Colon (tissue), 2 donors: Measurements from ENCODE around the gene CSNK1G3.
"Not testable (repeated sequence)": the region's sequence is repeated elsewhere in the genome, so short reads cannot be mapped to it uniquely, and the experiment has no call there.

Source experiments
- FAIRE-seq: peaks from 2 replicates; lab custom pipeline; 2012; peaks lifted over from hg19 to GRCh38; lab: Jason Lieb, UNC
- donor health status: control.
- donor health status: control.

The CSNK1G3 gene

GRCh38 chr5:123511648-123512605, at the start of gene CSNK1G3:
Gene CSNK1G3, plus strand, starts transcription at chr5:123512177. Its CDS starts 33,487 bp downstream, at chr5:123545664.
- FAIRE-seq = peak; percentile 93

DNA sequence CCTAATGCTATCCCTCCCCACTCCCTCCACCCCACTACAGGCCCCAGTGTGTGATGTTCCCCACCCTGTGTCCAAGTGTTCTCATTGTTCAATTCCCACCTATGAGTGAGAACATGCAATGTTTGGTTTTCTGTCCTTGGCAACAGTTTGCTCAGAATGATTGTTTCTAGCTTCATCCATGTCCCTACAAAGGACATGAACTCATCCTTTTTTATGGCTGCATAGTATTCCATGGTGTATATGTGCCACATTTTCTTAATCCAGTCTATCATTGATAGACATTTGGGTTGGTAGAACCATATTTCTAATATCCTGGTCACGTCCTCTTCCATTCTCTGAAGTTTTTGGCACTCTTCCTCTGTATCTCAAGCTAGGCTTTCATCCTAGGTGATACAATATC, 45.1 kb upstream of the CSNK1G3 start:
- not testable (repeated sequence) for FAIRE-seq

DNA sequence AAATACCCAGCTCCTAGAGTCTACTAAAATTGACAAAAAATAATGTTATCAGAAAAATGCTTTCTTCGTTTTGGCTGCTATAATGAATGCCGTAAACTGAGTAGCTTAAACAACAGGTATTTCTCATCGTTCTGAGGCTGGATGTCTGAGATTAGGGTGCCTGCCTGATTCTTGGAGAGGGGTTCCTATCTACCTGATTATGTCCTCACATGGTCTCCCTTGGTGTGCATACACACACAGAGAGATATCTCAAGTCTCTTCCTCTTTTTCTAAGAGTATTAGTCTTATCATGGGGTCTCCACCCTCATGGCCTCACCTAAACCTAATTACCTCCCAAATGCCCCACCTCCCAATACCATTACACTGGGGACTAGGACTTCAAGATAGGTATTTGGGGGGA, 40.6 kb upstream of the CSNK1G3 start:
- no peak for FAIRE-seq

DNA sequence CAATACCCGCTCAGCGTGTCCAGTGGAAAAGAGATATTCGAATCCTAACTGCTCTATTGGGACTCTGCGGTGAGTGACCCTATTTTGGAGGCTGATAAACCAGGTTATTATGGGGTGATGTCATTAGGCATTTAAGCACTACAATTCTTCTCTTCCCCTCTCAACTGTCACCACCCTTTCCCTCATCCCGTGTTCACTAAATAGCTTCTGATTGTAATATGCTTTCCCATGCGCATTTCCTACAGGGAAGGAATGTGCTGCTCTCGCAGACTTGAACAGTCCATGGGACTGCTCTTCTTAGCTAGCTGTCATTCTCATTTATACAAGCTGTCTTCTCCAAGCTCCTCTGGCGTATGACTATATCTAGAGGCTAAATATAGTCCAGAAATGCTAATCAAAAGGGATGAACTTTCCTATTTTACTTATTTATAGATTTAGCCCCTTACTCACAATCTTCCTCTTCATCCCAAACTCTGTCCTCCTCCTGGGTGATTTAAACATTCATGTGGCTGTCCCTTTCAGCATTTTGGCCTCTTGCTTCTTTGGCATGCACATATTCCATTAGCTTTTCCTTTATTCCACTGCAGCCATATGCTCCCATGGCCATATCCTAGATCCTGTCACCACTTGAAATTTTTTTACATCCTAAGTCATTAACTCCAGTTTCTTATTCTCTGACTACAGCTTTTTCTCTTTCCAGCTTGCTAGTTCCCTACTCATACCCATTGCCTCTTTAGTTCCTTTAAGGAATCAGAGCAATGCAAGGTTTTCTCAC, 39.6 kb upstream of the CSNK1G3 start:
- FAIRE-seq = no peak

- no peak for FAIRE-seq
Measured at GRCh38 chr5:123474228-123474627, 37.7 kb upstream of the CSNK1G3 start.

DNA sequence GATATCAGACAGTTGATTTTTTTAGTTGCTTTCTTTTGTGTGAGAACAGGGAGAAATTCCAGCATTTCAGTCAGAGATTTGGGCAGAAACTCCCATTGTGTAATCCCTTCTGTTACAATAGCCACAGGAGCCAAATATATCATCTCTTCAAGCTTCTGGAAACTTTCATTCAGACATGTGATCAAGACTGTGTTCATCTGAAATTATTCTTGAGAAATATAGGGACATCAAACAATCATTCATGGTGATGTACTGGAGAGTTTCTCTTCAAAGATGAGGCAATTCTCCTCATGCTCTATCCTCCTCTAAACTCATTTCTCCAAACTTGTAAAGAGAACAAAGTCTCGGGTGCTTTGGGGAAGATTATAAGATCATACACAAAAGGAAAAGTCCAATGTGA, 35.2 kb upstream of the CSNK1G3 start:
- FAIRE-seq = no peak

GRCh38 chr5:123478546-123478945, 33.4 kb upstream of the CSNK1G3 start:
- FAIRE-seq = no peak

- FAIRE-seq = no peak
Measured at GRCh38 chr5:123482258-123482657, 29.7 kb upstream of the CSNK1G3 start.

DNA sequence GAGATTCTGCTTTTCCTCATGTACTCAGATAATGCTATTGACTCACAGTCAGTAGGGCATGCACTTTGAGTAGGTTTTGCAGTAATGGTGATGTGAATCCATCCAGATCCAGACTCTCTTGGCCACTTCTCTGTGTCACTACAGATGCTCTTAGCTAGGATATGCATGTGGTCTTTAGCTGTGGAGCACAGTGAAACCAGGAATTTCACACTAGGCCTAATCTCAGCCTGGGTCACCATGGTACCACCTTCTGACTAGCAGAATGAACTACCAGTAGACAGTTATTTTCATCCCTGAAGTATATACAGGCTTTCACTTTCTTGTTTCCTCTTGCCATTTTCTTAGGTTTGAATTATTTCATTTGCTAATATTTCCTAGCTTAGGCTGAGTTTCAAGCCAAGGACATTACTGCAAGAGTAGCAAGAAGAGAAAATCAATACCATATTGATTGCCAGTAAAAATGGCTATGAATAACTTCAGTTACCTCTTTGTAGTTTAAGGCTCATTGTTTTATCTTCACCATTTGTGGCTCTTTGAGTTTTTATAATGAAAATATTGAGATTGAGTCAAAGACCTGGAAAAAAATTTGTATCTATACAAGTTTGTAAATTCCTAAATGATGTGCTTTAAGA, 28.4 kb upstream of the CSNK1G3 start:
- FAIRE-seq = no peak

DNA sequence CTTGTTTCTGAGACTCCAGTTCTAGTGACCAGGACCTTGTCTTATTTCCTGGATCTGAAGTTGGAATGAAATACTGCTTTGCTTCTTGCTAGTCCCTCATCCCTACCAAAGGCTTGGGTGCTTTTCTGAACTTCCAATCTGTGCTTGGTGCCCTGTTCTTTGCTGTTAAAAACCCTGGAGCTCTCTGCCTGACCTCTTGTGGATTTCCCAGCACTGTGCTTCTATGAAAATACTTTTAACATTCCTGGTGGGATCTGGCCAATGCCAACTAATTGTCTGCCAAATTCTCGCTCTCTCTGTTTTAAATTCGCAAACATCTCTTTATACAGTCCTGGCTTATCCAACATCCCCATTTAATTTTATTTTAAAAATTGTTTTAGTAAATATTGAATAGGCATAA, 26.7 kb upstream of the CSNK1G3 start:
- no peak for FAIRE-seq

DNA sequence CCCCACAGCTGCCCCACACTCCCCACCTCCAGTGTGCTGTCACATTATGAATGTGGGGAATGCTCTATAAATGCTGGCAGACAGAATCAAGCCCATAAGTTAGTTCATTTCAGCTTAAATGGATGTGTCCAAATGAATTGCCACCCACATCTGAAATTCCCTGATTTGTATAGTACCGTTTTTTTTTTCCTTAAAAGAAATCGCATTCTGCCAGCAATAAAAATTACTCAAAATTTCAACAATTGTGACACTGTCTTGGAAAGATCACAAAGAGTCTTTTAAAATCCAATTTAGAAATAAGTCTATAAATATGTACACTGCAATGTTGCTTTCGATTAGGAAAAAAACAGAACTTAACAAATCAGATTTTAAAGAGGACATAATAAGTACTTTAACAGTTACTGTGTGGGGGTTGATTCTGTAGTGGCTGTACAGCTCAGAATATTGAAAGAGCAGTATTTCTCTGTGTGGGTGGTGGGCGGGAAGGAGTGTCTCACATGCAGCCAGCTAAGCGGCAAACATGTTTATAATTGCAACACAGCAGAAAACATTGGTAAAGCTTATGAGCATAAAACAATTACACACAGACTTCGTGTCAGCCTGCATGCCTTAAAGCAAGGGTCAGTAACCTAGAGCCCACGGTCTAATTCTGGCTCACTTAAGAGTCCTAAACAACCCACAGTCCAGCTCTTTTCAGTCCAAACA, 24.9 kb upstream of the CSNK1G3 start:
- FAIRE-seq = no peak

GRCh38 chr5:123490974-123491373, 21.0 kb upstream of the CSNK1G3 start:
- no peak for FAIRE-seq

DNA sequence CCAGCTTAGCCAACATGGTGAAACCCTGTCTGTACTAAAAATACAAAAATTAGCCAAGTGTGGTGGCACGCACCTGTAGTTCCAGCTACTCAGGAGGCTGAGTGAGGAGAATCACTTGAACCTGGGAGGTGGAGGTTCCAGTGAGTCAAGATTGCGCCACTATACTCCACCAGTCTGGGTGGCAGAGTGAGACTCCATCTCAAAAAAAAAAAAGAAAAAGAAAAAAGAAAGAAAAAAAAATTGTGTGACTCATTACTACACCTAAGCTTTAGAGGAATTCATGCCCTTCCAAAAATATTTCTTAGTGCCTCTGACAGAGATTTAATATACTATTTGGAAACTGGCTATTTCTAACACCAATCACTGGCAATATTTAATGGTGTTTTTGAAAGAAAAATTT, 16.8 kb upstream of the CSNK1G3 start:
- not testable (repeated sequence) for FAIRE-seq

DNA sequence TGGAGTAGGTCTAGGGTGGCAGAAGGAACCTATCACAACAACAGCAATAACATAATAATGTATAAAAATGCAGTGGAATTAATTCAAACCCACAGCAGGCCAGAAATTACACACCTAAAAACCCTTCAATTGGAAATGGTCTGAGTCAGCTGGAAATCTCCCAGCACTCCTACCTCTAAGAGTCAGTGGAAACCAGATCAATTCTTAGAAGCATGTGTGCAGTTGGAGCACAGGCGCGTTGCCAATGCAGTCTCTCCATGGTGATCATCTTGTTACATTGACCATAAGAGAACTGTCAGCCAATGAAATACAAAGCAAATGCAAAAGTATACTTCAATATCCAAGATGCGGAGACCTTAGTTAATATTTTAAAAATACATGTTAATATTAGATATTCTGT, 15.1 kb upstream of the CSNK1G3 start:
- FAIRE-seq = no peak

DNA sequence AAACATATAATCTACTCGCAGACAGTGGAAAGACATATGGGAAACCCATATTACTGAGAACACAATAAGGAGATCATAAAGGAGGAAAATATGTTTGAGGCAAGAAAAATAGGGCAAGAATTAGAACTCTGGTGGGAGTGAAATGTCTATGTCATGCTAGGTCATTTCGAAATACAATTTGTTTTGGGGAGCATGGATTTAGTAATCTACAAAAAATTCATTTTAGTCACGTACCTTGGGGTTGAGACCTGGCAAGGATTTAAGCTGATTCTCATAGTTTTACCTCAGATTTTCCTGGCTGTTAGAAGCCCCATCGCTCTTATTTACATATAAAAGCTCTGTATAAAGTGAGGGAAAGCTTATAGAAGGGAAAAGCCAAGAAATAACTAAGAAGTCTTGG, 11.5 kb upstream of the CSNK1G3 start:
- no peak for FAIRE-seq

DNA sequence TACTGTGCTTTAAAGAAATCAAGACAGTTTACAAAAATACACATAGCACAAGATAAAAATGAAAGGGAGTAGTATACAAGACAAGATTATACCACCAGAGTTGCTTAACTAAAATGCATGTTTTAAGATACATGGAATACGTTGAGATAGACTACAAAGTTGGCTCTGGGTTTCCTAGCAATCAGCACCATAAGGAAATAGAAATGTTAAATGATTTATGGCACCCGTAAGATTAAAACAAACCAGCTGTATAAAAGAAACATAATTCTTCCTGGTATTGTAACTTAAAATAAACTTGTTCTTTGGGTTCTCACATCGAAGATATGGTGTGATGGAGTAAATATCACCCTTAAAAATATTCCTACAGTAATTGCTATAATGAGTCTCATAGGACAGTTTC, 9.9 kb upstream of the CSNK1G3 start:
- peak; percentile 95 for FAIRE-seq

DNA sequence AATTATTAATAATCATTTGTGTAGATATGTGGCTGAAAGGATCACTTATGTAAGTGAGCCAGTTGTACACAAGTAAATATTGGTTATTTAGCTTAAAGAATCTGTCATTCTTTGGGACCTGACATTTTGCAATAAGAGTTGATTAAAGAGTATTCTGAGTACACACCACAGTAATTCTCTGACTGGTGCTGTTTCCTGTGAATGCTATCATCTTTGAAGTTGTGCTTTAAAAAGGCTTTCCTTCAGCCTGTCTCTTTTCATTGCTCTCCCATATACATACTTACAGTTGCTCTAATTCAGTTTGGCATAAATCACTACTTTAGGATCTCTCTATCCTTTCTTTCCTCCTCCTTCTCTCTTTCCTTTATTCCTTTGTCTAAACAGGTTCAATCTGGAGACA, 8.7 kb upstream of the CSNK1G3 start:
- FAIRE-seq = no peak

- no peak for FAIRE-seq
Measured at GRCh38 chr5:123505633-123506032, 6.3 kb upstream of the CSNK1G3 start.

DNA sequence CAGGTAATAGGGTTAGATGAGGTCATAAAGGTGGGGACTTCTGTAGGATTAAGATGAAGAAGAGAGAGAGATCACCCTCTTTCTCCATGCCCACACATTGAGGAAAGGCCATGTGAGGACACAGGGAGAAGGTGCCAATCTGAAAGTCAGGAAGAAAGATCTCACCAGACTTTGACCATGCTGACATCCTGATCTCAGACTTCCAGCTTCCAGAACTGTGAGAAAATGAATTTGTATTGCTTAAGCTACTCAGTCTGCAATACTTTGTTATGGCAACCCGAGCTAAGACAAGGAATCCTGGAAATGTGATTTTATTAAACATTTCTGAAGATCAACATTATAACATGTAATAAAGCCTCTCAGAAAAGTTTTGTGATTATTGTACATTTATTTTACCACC, 3.5 kb upstream of the CSNK1G3 start:
- no peak for FAIRE-seq

DNA sequence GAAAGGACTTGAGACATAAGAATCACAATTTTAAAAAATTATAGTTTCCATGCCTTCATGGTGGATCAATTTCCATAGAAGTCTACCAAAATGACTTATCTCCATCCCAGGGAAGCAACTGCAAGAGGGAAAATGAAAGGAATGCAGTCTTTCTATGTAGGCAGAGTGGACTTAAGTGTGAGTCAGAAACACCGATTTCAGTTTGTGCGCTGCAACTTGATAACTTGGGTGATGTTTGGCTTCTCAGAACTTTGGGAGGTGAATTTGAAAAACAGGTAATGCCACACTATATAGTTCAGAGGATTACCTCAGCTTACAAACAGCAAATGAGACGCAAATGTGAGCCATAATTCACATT, 708 bp upstream of the CSNK1G3 start:
- no peak for FAIRE-seq

DNA sequence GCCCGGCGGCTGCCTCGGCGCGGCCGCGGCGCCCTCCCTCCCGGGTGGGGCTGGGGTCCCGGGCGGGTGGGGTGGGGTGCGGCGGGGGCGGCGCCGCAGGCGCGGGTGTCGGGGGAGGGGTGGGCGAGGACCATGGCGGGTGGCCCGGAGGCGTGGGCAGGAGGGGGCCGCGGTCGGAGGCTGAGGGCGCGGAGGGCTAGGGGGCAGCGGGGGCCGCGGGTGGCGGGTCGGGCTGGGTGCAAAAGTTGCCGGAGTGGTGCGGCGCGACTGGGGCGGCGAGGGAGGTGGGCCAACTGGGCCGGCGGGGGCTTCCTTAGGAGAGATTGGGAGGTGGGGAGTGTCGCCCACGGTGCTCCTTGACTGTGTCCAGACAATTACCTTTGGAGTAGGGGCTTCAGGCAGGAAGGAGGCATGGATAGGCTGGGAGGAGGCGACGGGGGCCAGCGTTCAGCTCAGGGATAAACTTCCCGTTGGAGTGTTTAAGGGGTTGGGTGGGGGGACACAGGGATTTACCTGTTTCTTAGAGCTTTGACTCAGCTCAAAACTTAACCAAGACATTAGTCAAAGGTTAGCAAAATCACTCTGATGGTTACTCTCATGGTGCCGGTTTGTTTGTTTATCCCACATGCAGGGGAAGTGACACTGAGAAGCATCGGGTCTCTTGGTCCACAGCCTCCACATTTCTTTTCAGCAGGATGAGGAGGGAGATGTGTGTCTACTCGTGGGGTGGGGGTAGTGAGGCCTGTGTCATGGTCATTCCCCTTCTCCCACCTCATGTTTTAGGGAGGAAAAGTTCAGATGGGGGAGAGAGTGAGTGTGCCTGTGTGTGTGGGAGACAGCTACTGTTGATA, 859 bp downstream of the CSNK1G3 start:
- FAIRE-seq = no peak
